KMS-11 (cell line): ENCODE results near the gene MTMR10.

Experiments used
- H2AFZ ChIP-seq: fragments of 200-600 bp; sonication (generic); 2 replicates; pipeline ENCODE4 v1.6.1; 2016; ENCODE audit warnings: antibody characterized with exemption, mixed run types, low read depth
- H3K27ac ChIP-seq: fragments of 200-600 bp; sonication (generic); 2 replicates; pipeline ENCODE4 v1.6.1; 2016; ENCODE audit warnings: mild to moderate bottlenecking, mixed run types
- H3K27me3 ChIP-seq: fragments of 200-600 bp; sonication (generic); 2 replicates; pipeline ENCODE4 v1.6.1; 2017; ENCODE audit warnings: mild to moderate bottlenecking, low read depth, mixed run types, moderate library complexity; ENCODE audit not compliant: insufficient read depth
- H3K36me3 ChIP-seq: fragments of 200-600 bp; sonication (generic); 2 replicates; pipeline ENCODE4 v1.6.1; 2017; ENCODE audit warnings: mild to moderate bottlenecking, mixed run types; ENCODE audit not compliant: insufficient read depth
- H3K4me1 ChIP-seq: fragments of 200-600 bp; sonication (generic); 2 replicates; pipeline ENCODE4 v1.6.1; 2016; ENCODE audit warnings: mild to moderate bottlenecking, low read depth, mixed run types; ENCODE audit not compliant: poor library complexity, severe bottlenecking
- H3K4me2 ChIP-seq: fragments of 200-600 bp; sonication (generic); 2 replicates; pipeline ENCODE4 v1.7.0; 2016; ENCODE audit warnings: mild to moderate bottlenecking, mixed run types
- H3K4me3 ChIP-seq: fragments of 200-600 bp; sonication (generic); IDR thresholded peaks from 2 replicates; pipeline ENCODE4 v1.6.1; 2017; ENCODE audit warnings: low read depth, low read length, mixed read lengths; ENCODE audit not compliant: insufficient read depth
- H3K79me2 ChIP-seq: fragments of 200-600 bp; sonication (generic); 2 replicates; pipeline ENCODE4 v1.6.1; 2016; ENCODE audit warnings: low read depth, mixed run types; ENCODE audit not compliant: insufficient read depth
- H3K9ac ChIP-seq: fragments of 200-600 bp; sonication (generic); 2 replicates; pipeline ENCODE4 v1.6.1; 2016; ENCODE audit warnings: mild to moderate bottlenecking, mixed run types
- H4K20me1 ChIP-seq: fragments of 200-600 bp; sonication (generic); 2 replicates; pipeline ENCODE4 v1.6.1; 2016; ENCODE audit warnings: mild to moderate bottlenecking, mixed run types; ENCODE audit not compliant: insufficient read depth
- CTCF ChIP-seq: fragments of 200-600 bp; sonication (generic); conservative IDR thresholded peaks from 2 replicates; pipeline ENCODE4 v1.6.1; 2017; ENCODE audit warnings: low read depth, mild to moderate bottlenecking, antibody characterized with exemption, low read length, moderate library complexity, mixed read lengths

MTMR10 gene

GRCh38 chr15:30991255-30992235 lies at the start of gene MTMR10:
Gene MTMR10, minus strand, starts transcription at chr15:30991628. Its CDS starts 122 bp downstream, at chr15:30991506.
- Histone ChIP-seq H3K27me3 (no peaks in the 10 kb centered on the region), H3K79me2 (peaks cover 36% of the 10 kb centered on the region; the same call in 1 of the 2 replicates), H3K4me2 (peak within 1 kb of the TSS; percentile 91), H3K9ac (peak within 1 kb of the TSS; percentile 81), H3K27ac (peak within 1 kb of the TSS; percentile 69), H4K20me1 (no peaks in the 10 kb centered on the region), H3K4me1 (peaks cover 47% of the 10 kb centered on the region), H3K4me3 (no peak within 1 kb of the TSS), H2AFZ (peak within 1 kb of the TSS; percentile 74), H3K36me3 (no peaks in the 10 kb centered on the region)
- TF ChIP-seq CTCF, result no peak

GRCh38 chr15:31040611-31041010 lies 49.2 kb upstream of the MTMR10 start:
- Histone ChIP-seq H3K36me3 (no peaks in the 10 kb centered on the region), H3K9ac (no peak overlapping the region), H3K27ac (no peak overlapping the region), H3K4me1 (no peaks in the 10 kb centered on the region), H2AFZ (no peak overlapping the region), H3K4me3 (no peak overlapping the region), H4K20me1 (no peaks in the 10 kb centered on the region), H3K27me3 (no peaks in the 10 kb centered on the region), H3K79me2 (no peaks in the 10 kb centered on the region), H3K4me2 (no peak overlapping the region)
- TF ChIP-seq CTCF, result no peak

GRCh38 chr15:31039961-31040360 lies 48.5 kb upstream of the MTMR10 start:
- no peak overlapping the region for H3K4me2 ChIP-seq
- H3K79me2 ChIP-seq, result no peaks in the 10 kb centered on the region
- H3K36me3 ChIP-seq, result no peaks in the 10 kb centered on the region
- no peak overlapping the region for H3K4me3 ChIP-seq
- no peaks in the 10 kb centered on the region for H4K20me1 ChIP-seq
- no peak overlapping the region for H3K27ac ChIP-seq
- no peaks in the 10 kb centered on the region for H3K27me3 ChIP-seq
- H2AFZ ChIP-seq, result no peak overlapping the region
- H3K4me1 ChIP-seq, result no peaks in the 10 kb centered on the region
- no peak for TF ChIP-seq CTCF
- no peak overlapping the region for H3K9ac ChIP-seq

GRCh38 chr15:31037731-31038477 lies 46.5 kb upstream of the MTMR10 start:
- Histone ChIP-seq H3K27ac (no peak overlapping the region), H3K36me3 (no peaks in the 10 kb centered on the region), H3K9ac (no peak overlapping the region), H2AFZ (no peak overlapping the region), H3K79me2 (no peaks in the 10 kb centered on the region), H3K4me1 (no peaks in the 10 kb centered on the region), H3K27me3 (no peaks in the 10 kb centered on the region), H3K4me2 (no peak overlapping the region), H3K4me3 (no peak overlapping the region), H4K20me1 (no peaks in the 10 kb centered on the region)
- no peak for TF ChIP-seq CTCF
